IMR-90 (cell line): ENCODE measurements around the gene TCF7L2.

Experiments used
- MAFK ChIP-seq: IDR thresholded peaks from 2 replicates; pipeline ENCODE4 v1.6.1; 2012; ENCODE audit warnings: low read depth, low read length, improper control_type of control experiment
- MXI1 ChIP-seq: IDR thresholded peaks from 2 replicates; pipeline ENCODE4 v1.6.1; 2012; ENCODE audit warnings: low read depth, mild to moderate bottlenecking, low read length, moderate library complexity, borderline replicate concordance
- NFE2L2 ChIP-seq: fragments of 150-350 bp; IDR thresholded peaks from 2 replicates; pipeline ENCODE4 v1.6.1; 2016; ENCODE audit warnings: low read depth, mild to moderate bottlenecking, low read length
- POLR2A ChIP-seq: IDR thresholded peaks from 2 replicates; pipeline ENCODE4 v1.6.1; 2012; ENCODE audit warnings: mild to moderate bottlenecking, low read depth, low read length
- RAD21 ChIP-seq: IDR thresholded peaks from 2 replicates; pipeline ENCODE4 v1.6.1; 2012; ENCODE audit warnings: low read length, improper control_type of control experiment
- SMC3 ChIP-seq: fragments of 150-350 bp; IDR thresholded peaks from 2 replicates; pipeline ENCODE4 v1.6.1; 2016; ENCODE audit warnings: low read depth, mild to moderate bottlenecking, antibody characterized with exemption, low read length, moderate library complexity
- TF ChIP-seq, protein P1 (sequence below): conservative IDR thresholded peaks from 2 replicates; pipeline ENCODE4 v1.5.1; 2012; ENCODE audit warnings: mild to moderate bottlenecking, low read depth, low read length, improper control_type of control experiment

GRCh38 chr10:112914288-112914952 lies 35.6 kb upstream of the TCF7L2 start:
- no peak for TF ChIP-seq MXI1
- no peak for TF ChIP-seq RAD21
- TF ChIP-seq, protein P1, sequence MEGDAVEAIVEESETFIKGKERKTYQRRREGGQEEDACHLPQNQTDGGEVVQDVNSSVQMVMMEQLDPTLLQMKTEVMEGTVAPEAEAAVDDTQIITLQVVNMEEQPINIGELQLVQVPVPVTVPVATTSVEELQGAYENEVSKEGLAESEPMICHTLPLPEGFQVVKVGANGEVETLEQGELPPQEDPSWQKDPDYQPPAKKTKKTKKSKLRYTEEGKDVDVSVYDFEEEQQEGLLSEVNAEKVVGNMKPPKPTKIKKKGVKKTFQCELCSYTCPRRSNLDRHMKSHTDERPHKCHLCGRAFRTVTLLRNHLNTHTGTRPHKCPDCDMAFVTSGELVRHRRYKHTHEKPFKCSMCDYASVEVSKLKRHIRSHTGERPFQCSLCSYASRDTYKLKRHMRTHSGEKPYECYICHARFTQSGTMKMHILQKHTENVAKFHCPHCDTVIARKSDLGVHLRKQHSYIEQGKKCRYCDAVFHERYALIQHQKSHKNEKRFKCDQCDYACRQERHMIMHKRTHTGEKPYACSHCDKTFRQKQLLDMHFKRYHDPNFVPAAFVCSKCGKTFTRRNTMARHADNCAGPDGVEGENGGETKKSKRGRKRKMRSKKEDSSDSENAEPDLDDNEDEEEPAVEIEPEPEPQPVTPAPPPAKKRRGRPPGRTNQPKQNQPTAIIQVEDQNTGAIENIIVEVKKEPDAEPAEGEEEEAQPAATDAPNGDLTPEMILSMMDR = no peak
- TF ChIP-seq MAFK = no peak
- TF ChIP-seq POLR2A = no peak
- no peak for TF ChIP-seq SMC3
- no peak for TF ChIP-seq NFE2L2
